Ovary (tissue), 9 donors: ENCODE measurements around the gene SLC47A2. TPM values are rescaled to one million over a fixed set of nuclear protein-coding genes. Genes with fewer than 3 reads are reported as not detected.
"Not testable (repeated sequence)": the region's sequence is repeated elsewhere in the genome, so short reads cannot be mapped to it uniquely, and the experiment has no call there.

ENCODE experiments used
- DNase-seq, 5 donors: peaks; one replicate each; pipeline ENCODE4 v3.0.0-alpha.2; 2019 to 2020
- H3K27ac ChIP-seq, 2 donors: fragments of 200-600 bp; one replicate each; pipeline versions ENCODE4 v1.5.1 to v1.8.0; 2019 to 2022
- H3K27me3 ChIP-seq: fragments of 200-600 bp; one replicate; pipeline ENCODE4 v1.8.0; 2022
- H3K36me3 ChIP-seq: fragments of 200-600 bp; sonication (generic); one replicate; pipeline ENCODE4 v1.5.1; 2019
- H3K4me1 ChIP-seq: one replicate; pipeline ENCODE4 v1.8.1; 2013; ENCODE audit warnings: mild to moderate bottlenecking, moderate library complexity; ENCODE audit not compliant: insufficient read depth
- H3K4me3 ChIP-seq: fragments of 200-600 bp; sonication (generic); one replicate; pipeline ENCODE4 v1.5.1; 2017
- H3K9me3 ChIP-seq, 2 donors: fragments of 200-600 bp in 1 of 2; sonication (generic) in 1 of 2; one replicate each; pipeline versions ENCODE4 v1.5.1 to v1.8.1; 2013 to 2019; ENCODE audit warnings: mild to moderate bottlenecking in 1 of 2, moderate library complexity in 1 of 2
- CTCF ChIP-seq, 3 donors: fragments of 450-650 bp in 2 of 3; fragments of 200-600 bp in 1 of 3; IDR thresholded peaks; one replicate each; pipeline versions ENCODE4 v1.5.1 to v1.8.0; 2016 to 2022; ENCODE audit warnings: antibody characterized with exemption in 3 of 3, mild to moderate bottlenecking in 1 of 3
- EP300 ChIP-seq: sonication (generic); formaldehyde crosslinking; IDR thresholded peaks from one replicate; pipeline ENCODE4 v1.6.1; 2017; ENCODE audit warnings: antibody characterized with exemption
- POLR2A ChIP-seq: fragments of 450-650 bp; IDR thresholded peaks from one replicate; pipeline ENCODE4 v1.6.1; 2017; ENCODE audit warnings: antibody characterized with exemption, mild to moderate bottlenecking, moderate library complexity
- WGBS, 3 donors: extraction: QIAGEN DNeasy Blood & Tissue Kit in 1 of 3; methylation state at CpG; one replicate each; pipeline versions ENCODE4 v1.1.5 to v1.1.7; 2013 to 2017; 5-methylcytosine and 5-hydroxymethylcytosine counted together
- intact Hi-C, 4 donors: fragments of 100-400 bp; cut with DNase I; formaldehyde crosslinking; loops; one replicate each; pipeline versions ENCODE4 v1.11.0 to v1.15.1; 2022 to 2023
- polyA plus RNA-seq, 2 donors: library from polyadenylated mRNA; stranded (reverse); fragments of 200-250 nt in 1 of 2; fragments of 350-450 nt in 1 of 2; fragmentation: Illumina TruSeq in 1 of 2; extraction: RNeasy Lipid Tissue Mini Kit (QIAGEN cat#74804) in 1 of 2; gene quantifications; one replicate each; pipeline ENCODE4 v1.2.3, GENCODE V29; 2013 to 2014
- total RNA-seq, 7 donors: library from RNA; depleted of rRNA in 2 of 7; stranded (reverse); fragments of >200 nt in 2 of 7; fragmentation: NEBNext Ultra II Directional in 3 of 7; extraction: Animal tissue kit (Norgen Biotek cat#: 25700) in 3 of 7; gene quantifications; one replicate each; pipeline versions ENCODE4 v1.1.0 to v1.2.4, GENCODE V29; 2016 to 2023
- donor health status: DM: no; HTN: no; CAD: no; lungs with moderate emphysema.
- donor health status: DM: no; HTN: no; CAD: no.
- donor health status: Bipolar disorder and iron deficiency.
- donor health status: DM: yes; HTN: yes; CAD: no.
- donor health status: DM: no; HTN: no; CAD: no.
- donor health status: DM: yes; HTN: yes; CAD: no.

SLC47A2 gene
- total and polyA plus RNA-seq, 9 donors = 0.87 to 29.4 (median 1.00) TPM; not detected in 6

GRCh38 chr17:19672009-19672750, 44.2 kb downstream of the SLC47A2 start:
- H3K36me3 ChIP-seq = no peaks in the 10 kb centered on the region
- H3K27me3 ChIP-seq = no peaks in the 10 kb centered on the region
- no peaks in the 10 kb centered on the region for H3K9me3 ChIP-seq
- TF ChIP-seq EP300 (no peak), CTCF (IDR thresholded peaks at IDR 0.05) (peak in 1 of 3 donors; percentile 29), POLR2A (no peak)
- no peak for DNase-seq
- 54 to 62% (median 57%) methylated on average over 5 of the region's 5 CpGs for WGBS, 3 donors
- intact Hi-C loops = no loop called here
- H3K4me1 ChIP-seq = no peaks in the 10 kb centered on the region
- H3K4me3 ChIP-seq = no peak overlapping the region
- H3K27ac ChIP-seq = no peak overlapping the region

GRCh38 chr17:19671433-19671832, 45.0 kb downstream of the SLC47A2 start:
- intact Hi-C loops = no loop called here
- H3K27me3 ChIP-seq = no peaks in the 10 kb centered on the region
- H3K4me3 ChIP-seq = no peak overlapping the region
- 45 to 55% (median 51%) methylated on average over 4 of the region's 4 CpGs for WGBS, 3 donors
- DNase-seq = no peak
- no peaks in the 10 kb centered on the region for H3K9me3 ChIP-seq
- H3K36me3 ChIP-seq = no peaks in the 10 kb centered on the region
- TF ChIP-seq EP300 (no peak), CTCF (IDR thresholded peaks at IDR 0.05) (no peak), POLR2A (no peak)
- H3K4me1 ChIP-seq = no peaks in the 10 kb centered on the region
- no peak overlapping the region for H3K27ac ChIP-seq

- H3K9me3 ChIP-seq = no peaks in the 10 kb centered on the region
- H3K27me3 ChIP-seq = no peaks in the 10 kb centered on the region
- TF ChIP-seq CTCF (IDR thresholded peaks at IDR 0.05) = no peak
- TF ChIP-seq EP300 = no peak
- no peak for TF ChIP-seq POLR2A
- no peak overlapping the region for H3K27ac ChIP-seq
- DNase-seq = no peak
- H3K4me3 ChIP-seq = no peak overlapping the region
- no peaks in the 10 kb centered on the region for H3K36me3 ChIP-seq
- WGBS, 3 donors = 89 to 94% (median 89%) methylated on average over 2 of the region's 2 CpGs
- intact Hi-C loops = no loop called here
- no peaks in the 10 kb centered on the region for H3K4me1 ChIP-seq
These were observed 45.5 kb downstream of the SLC47A2 start for GRCh38 chr17:19670908-19671307.

GRCh38 chr17:19669680-19670079, 46.7 kb downstream of the SLC47A2 start:
- 88 to 98% (median 90%) methylated on average over 7 of the region's 7 CpGs for WGBS, 3 donors
- H3K36me3 ChIP-seq, H3K4me1 ChIP-seq, H3K9me3 ChIP-seq, H3K4me3 ChIP-seq, H3K27ac ChIP-seq, DNase-seq, H3K27me3 ChIP-seq: not testable (repeated sequence)
- intact Hi-C loops = loop anchor here in 1 of 4 donors (10.0 kb wide), 1 partner anchor 55 kb away; no protein-coding TSS in a partner anchor

GRCh38 chr17:19664821-19665181, 51.6 kb downstream of the SLC47A2 start:
- intact Hi-C loops = loop anchor here in 1 of 4 donors (10.0 kb wide), 1 partner anchor 60 kb away; no protein-coding TSS in a partner anchor
- no peak overlapping the region for H3K4me3 ChIP-seq
- H3K27me3 ChIP-seq = no peaks in the 10 kb centered on the region
- no peaks in the 10 kb centered on the region for H3K36me3 ChIP-seq
- no peak for DNase-seq
- TF ChIP-seq EP300 (no peak), POLR2A (no peak), CTCF (IDR thresholded peaks at IDR 0.05) (no peak)
- WGBS, 3 donors = 86 to 94% (median 91%) methylated on average over 4 of the region's 4 CpGs
- no peak overlapping the region for H3K27ac ChIP-seq
- H3K9me3 ChIP-seq = no peaks in the 10 kb centered on the region
- no peaks in the 10 kb centered on the region for H3K4me1 ChIP-seq
